K562 treated with DMSO at 1 percent for 48 hours (cell line): ENCODE measurements around the gene FGF5. TPM values are rescaled to one million over a fixed set of nuclear protein-coding genes. Genes with fewer than 3 reads are reported as not detected.

Experiments
- total RNA-seq: library from RNA; unstranded; fragments of 300-600 nt; gene quantifications from 2 replicates; pipeline ENCODE4 v1.2.3, GENCODE V29; 2022; ENCODE audit warnings: low replicate concordance; ENCODE audit errors: extremely low read depth

Gene FGF5
- total RNA-seq = not detected in 2 replicates

GRCh38 chr4:80266253-80266901 lies at the start of gene FGF5:
Gene FGF5 (plus strand): TSS chr4:80266664. CDS start chr4:80266825, 161 bp downstream.

GRCh38 chr4:80335554-80336358 lies 69.3 kb downstream of the FGF5 start, which contains the start of gene CFAP299:
Gene CFAP299 (plus strand): TSS chr4:80335730.

Other genes starting within 250 kb of the FGF5 start
- not detected in 2 replicates for gene ANTXR2, start 193.4 kb upstream of the FGF5 start, total RNA-seq
- gene PRDM8, start 69.2 kb upstream of the FGF5 start, total RNA-seq = not detected in 2 replicates
- not detected in 2 replicates for gene CFAP299, start 69.1 kb downstream of the FGF5 start, total RNA-seq